Fibroblast of lung (primary cell): ENCODE data around the gene NTRK3.

ENCODE experiments used
- EZH2 ChIP-seq: IDR thresholded peaks from 2 replicates; pipeline ENCODE4 v1.5.1; 2012; ENCODE audit warnings: low read length, control low read depth, mild to moderate bottlenecking; ENCODE audit errors: missing control alignments
- TF ChIP-seq, protein P1 (sequence below), 2 donors: IDR thresholded peaks in 1 of 2; conservative IDR thresholded peaks in 1 of 2; 1 replicate in 1 of 2; 2 replicates in 1 of 2; pipeline ENCODE4 v1.5.1; 2011 to 2012; ENCODE audit warnings: low read length in 2 of 2, control low read depth in 1 of 2, inconsistent platforms in 1 of 2, low read depth in 1 of 2, mild to moderate bottlenecking in 1 of 2

DNA sequence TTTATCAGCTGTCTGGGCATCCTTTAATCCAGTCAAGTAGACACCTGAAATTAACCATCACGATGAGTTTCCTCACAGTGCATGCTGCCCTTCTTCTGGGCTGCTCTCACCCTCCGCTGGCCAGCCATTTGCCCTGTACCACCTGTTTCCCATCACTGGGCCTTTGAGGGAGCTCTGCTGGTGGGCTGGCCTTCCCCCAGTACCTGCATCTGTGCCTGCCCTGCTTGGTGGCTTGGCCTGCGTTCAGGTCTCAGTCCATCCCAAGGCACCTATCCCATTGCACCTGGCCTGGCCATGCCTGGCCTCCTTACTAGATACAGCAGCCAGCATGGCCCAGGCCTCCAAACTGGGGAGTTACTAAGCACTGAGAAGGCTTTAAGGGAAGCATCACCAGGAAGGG, 413.2 kb downstream of the NTRK3 start:
- TF ChIP-seq, protein P1, sequence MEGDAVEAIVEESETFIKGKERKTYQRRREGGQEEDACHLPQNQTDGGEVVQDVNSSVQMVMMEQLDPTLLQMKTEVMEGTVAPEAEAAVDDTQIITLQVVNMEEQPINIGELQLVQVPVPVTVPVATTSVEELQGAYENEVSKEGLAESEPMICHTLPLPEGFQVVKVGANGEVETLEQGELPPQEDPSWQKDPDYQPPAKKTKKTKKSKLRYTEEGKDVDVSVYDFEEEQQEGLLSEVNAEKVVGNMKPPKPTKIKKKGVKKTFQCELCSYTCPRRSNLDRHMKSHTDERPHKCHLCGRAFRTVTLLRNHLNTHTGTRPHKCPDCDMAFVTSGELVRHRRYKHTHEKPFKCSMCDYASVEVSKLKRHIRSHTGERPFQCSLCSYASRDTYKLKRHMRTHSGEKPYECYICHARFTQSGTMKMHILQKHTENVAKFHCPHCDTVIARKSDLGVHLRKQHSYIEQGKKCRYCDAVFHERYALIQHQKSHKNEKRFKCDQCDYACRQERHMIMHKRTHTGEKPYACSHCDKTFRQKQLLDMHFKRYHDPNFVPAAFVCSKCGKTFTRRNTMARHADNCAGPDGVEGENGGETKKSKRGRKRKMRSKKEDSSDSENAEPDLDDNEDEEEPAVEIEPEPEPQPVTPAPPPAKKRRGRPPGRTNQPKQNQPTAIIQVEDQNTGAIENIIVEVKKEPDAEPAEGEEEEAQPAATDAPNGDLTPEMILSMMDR (conservative IDR thresholded peaks at IDR 0.05 in 1 of 2, IDR thresholded peaks at IDR 0.05 in 1 of 2; ENCODE audit: low read depth in 1 of 2, low read length in 2 of 2): no peak
- no peak for TF ChIP-seq EZH2
